PFSK-1 (cell line): ENCODE results near the gene RGS6.

Source experiments
- FOXP2 ChIP-seq: optimal IDR thresholded peaks from 2 replicates; pipeline ENCODE3; 2011; ENCODE audit warnings: borderline replicate concordance, control low read depth, inconsistent platforms; ENCODE audit not compliant: insufficient read depth; ENCODE audit errors: extremely low read length, extremely low read depth
- POLR2AphosphoS5 ChIP-seq: IDR thresholded peaks from 2 replicates; pipeline ENCODE4 v1.6.1; 2012; ENCODE audit warnings: low read depth, mild to moderate bottlenecking, control low read depth, low read length, moderate library complexity
- REST ChIP-seq, 2 experiments: IDR thresholded peaks; 2 replicates each; pipeline versions ENCODE4 v1.6.1 to v1.8.0; 2011 to 2012; ENCODE audit warnings: low read depth in 2 of 2, low read length in 2 of 2, control low read depth in 1 of 2, inconsistent platforms in 1 of 2, mild to moderate bottlenecking in 1 of 2, moderate library complexity in 1 of 2; ENCODE audit not compliant: insufficient read depth in 1 of 2
- SIN3A ChIP-seq: IDR thresholded peaks from 2 replicates; pipeline ENCODE4 v1.6.1; 2012; ENCODE audit warnings: mild to moderate bottlenecking, low read length, moderate library complexity, borderline replicate concordance; ENCODE audit not compliant: insufficient read depth
- TAF1 ChIP-seq: IDR thresholded peaks from 2 replicates; pipeline ENCODE4 v1.6.1; 2012; ENCODE audit warnings: low read length, control low read depth, borderline replicate concordance; ENCODE audit not compliant: insufficient read depth

The RGS6 gene

GRCh38 chr14:72401101-72401625, 468.9 kb downstream of the RGS6 start:
- TF ChIP-seq FOXP2 (no peak), TAF1 (no peak), REST (IDR thresholded peaks at IDR 0.05; ENCODE audit: insufficient read depth in 1 of 2, low read depth in 2 of 2, low read length in 2 of 2) (no peak), POLR2AphosphoS5 (no peak), SIN3A (no peak)

- TF ChIP-seq POLR2AphosphoS5 = no peak
- no peak for TF ChIP-seq TAF1
- TF ChIP-seq SIN3A = no peak
- TF ChIP-seq FOXP2 = no peak
- no peak for TF ChIP-seq REST (IDR thresholded peaks at IDR 0.05; ENCODE audit: insufficient read depth in 1 of 2, low read depth in 2 of 2, low read length in 2 of 2)
Measured at GRCh38 chr14:72401632-72402376, 469.6 kb downstream of the RGS6 start.

DNA sequence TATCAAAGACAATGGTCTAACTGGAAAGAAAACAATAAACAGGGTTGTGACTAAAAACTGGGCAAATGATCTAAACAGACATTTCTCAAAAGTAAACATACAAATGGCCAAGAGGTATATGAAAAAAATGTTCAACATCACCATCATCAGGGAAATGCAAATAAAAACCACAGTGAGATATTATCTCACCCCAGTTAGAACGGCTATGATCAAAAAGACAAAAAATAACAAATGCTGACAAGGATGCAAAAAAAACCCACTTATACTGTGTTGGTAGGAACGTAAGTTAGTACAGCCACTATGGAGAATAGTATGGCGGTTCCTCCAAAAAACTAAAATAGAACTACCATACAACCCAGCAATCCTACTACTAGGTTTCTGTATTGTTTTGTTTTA, 470.1 kb downstream of the RGS6 start:
- no peak for TF ChIP-seq POLR2AphosphoS5
- no peak for TF ChIP-seq REST (IDR thresholded peaks at IDR 0.05; ENCODE audit: insufficient read depth in 1 of 2, low read depth in 2 of 2, low read length in 2 of 2)
- no peak for TF ChIP-seq TAF1
- TF ChIP-seq SIN3A = no peak
- no peak for TF ChIP-seq FOXP2

DNA sequence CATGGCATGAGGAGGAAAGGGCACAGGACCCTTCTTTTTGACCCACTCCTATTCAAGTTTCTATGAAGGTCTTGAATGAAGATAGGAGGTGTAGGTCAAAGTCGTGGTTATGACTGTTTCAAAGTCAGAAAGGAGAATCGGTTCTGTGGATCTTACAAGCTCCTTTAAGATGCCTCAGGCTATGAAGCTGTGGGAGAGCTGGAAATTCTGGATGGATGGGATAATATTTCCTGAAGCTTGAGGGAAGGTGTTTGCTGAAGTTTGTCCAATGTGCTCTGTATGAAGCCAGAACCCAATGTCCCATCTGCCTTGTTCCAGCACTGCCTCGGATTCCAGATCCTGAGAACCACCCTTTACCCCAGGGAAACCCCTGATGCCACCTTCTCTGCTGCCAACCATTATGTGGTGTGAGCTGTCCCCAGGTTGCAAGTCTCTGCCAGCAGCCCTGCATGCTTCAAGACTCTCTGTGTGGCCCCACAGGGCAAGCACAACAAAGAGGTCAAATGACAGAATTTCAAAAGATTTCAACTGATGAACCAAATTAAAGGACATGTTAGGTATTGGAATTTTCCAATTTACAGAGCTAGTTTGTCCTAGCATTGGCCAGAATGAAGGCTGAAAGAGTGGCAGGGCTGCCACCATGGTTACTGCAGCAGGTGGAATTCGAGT, 472.0 kb downstream of the RGS6 start:
- TF ChIP-seq TAF1 = no peak
- no peak for TF ChIP-seq REST (IDR thresholded peaks at IDR 0.05; ENCODE audit: insufficient read depth in 1 of 2, low read depth in 2 of 2, low read length in 2 of 2)
- no peak for TF ChIP-seq SIN3A
- no peak for TF ChIP-seq POLR2AphosphoS5
- TF ChIP-seq FOXP2 = no peak
